DND-41 (cell line): Measurements from ENCODE around the gene SLC16A13.

Source experiments
- ATAC-seq: fragments of 200-7000 bp; cut with Tn5 transposase; 3 replicates; pipeline ENCODE4 v1.9.1; 2021; ENCODE audit warnings: low read depth; ENCODE audit not compliant: insufficient read depth
- DNase-seq: peaks from one replicate; pipeline ENCODE4 v3.0.0-alpha.2; 2020
- H2AFZ ChIP-seq: 2 replicates; pipeline ENCODE4 v1.6.0; 2012; ENCODE audit warnings: low read depth, low read length
- H3K27ac ChIP-seq: 2 replicates; pipeline ENCODE4 v1.5.1; 2012; ENCODE audit warnings: low read length, inconsistent platforms
- H3K27me3 ChIP-seq: fragments of 200-600 bp; sonication (generic); 2 replicates; pipeline ENCODE4 v1.6.0; 2012; ENCODE audit warnings: low read length, mild to moderate bottlenecking, inconsistent platforms; ENCODE audit not compliant: insufficient read depth, poor library complexity
- H3K36me3 ChIP-seq: 2 replicates; pipeline ENCODE4 v1.5.1; 2012; ENCODE audit warnings: low read length, inconsistent platforms; ENCODE audit not compliant: insufficient read depth
- H3K4me1 ChIP-seq: 2 replicates; pipeline ENCODE4 v1.5.1; 2012; ENCODE audit warnings: mild to moderate bottlenecking, low read length; ENCODE audit not compliant: insufficient read depth
- H3K4me2 ChIP-seq: 2 replicates; pipeline ENCODE4 v1.6.0; 2012; ENCODE audit warnings: mild to moderate bottlenecking, moderate library complexity, low read length, inconsistent platforms; ENCODE audit not compliant: insufficient read depth
- H3K4me3 ChIP-seq, 2 experiments: fragments of 200-600 bp in 1 of 2; shearing (Covaris generic) in 1 of 2; 2 replicates each; pipeline ENCODE4 v1.5.1; 2012 to 2016; ENCODE audit warnings: inconsistent platforms in 2 of 2, low read length in 2 of 2, mild to moderate bottlenecking in 2 of 2, low read depth in 1 of 2, moderate library complexity in 1 of 2
- H3K79me2 ChIP-seq: 2 replicates; pipeline ENCODE4 v1.6.0; 2012; ENCODE audit warnings: low read length, inconsistent platforms; ENCODE audit not compliant: insufficient read depth
- H3K9ac ChIP-seq: 2 replicates; pipeline ENCODE4 v1.6.0; 2012; ENCODE audit warnings: low read depth, mild to moderate bottlenecking, inconsistent platforms, low read length, moderate library complexity
- H3K9me3 ChIP-seq: 2 replicates; pipeline ENCODE4 v1.5.1; 2012; ENCODE audit warnings: low read length, moderate library complexity, mild to moderate bottlenecking, inconsistent platforms; ENCODE audit not compliant: insufficient read depth, severe bottlenecking
- H4K20me1 ChIP-seq: 2 replicates; pipeline ENCODE4 v1.6.0; 2012; ENCODE audit warnings: low read length; ENCODE audit not compliant: insufficient read depth
- EZH2 ChIP-seq: IDR thresholded peaks from 3 replicates; pipeline ENCODE4 v1.6.1; 2012; ENCODE audit warnings: borderline replicate concordance, low read depth, mild to moderate bottlenecking, moderate library complexity, low read length, inconsistent platforms; ENCODE audit not compliant: severe bottlenecking
- TF ChIP-seq, protein P1 (sequence below): IDR thresholded peaks from 2 replicates; pipeline ENCODE4 v1.5.1; 2012; ENCODE audit warnings: borderline replicate concordance, low read length, moderate library complexity, mild to moderate bottlenecking; ENCODE audit not compliant: poor library complexity, severe bottlenecking; ENCODE audit errors: extremely low read depth

The SLC16A13 gene

DNA sequence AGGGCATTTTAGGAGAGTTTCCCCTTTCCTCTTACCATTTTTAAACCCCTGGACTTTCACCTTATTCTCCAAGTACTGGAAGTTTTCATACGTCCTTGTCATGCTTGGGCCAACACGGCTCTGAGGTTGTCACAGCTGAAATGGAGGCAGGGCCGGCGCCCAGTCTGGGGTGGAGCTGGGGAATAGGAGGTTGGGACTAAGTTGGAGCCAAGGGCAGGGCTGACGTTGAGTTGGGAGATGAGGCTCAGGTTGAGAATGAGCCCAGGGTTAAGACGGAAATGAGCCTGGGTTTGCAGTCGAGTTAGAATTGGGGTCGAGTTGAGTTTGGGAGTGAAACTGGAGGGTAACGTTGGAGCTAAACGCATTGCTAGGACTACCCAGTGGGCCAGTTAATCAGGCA, 42.9 kb downstream of the SLC16A13 start:
- H3K9me3 ChIP-seq, result no peaks in the 10 kb centered on the region
- H3K79me2 ChIP-seq, result no peaks in the 10 kb centered on the region
- DNase-seq (no peak), ATAC-seq (no peak)
- H3K27ac ChIP-seq, result no peak overlapping the region
- no peak overlapping the region for H3K4me3 ChIP-seq
- TF ChIP-seq, protein P1, sequence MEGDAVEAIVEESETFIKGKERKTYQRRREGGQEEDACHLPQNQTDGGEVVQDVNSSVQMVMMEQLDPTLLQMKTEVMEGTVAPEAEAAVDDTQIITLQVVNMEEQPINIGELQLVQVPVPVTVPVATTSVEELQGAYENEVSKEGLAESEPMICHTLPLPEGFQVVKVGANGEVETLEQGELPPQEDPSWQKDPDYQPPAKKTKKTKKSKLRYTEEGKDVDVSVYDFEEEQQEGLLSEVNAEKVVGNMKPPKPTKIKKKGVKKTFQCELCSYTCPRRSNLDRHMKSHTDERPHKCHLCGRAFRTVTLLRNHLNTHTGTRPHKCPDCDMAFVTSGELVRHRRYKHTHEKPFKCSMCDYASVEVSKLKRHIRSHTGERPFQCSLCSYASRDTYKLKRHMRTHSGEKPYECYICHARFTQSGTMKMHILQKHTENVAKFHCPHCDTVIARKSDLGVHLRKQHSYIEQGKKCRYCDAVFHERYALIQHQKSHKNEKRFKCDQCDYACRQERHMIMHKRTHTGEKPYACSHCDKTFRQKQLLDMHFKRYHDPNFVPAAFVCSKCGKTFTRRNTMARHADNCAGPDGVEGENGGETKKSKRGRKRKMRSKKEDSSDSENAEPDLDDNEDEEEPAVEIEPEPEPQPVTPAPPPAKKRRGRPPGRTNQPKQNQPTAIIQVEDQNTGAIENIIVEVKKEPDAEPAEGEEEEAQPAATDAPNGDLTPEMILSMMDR, result no peak
- TF ChIP-seq EZH2, result no peak
- H3K9ac ChIP-seq, result no peak overlapping the region
- no peaks in the 10 kb centered on the region for H4K20me1 ChIP-seq
- H3K4me1 ChIP-seq, result no peaks in the 10 kb centered on the region
- H3K27me3 ChIP-seq, result no peaks in the 10 kb centered on the region
- no peaks in the 10 kb centered on the region for H3K36me3 ChIP-seq
- no peak overlapping the region for H2AFZ ChIP-seq
- H3K4me2 ChIP-seq, result no peak overlapping the region

DNA sequence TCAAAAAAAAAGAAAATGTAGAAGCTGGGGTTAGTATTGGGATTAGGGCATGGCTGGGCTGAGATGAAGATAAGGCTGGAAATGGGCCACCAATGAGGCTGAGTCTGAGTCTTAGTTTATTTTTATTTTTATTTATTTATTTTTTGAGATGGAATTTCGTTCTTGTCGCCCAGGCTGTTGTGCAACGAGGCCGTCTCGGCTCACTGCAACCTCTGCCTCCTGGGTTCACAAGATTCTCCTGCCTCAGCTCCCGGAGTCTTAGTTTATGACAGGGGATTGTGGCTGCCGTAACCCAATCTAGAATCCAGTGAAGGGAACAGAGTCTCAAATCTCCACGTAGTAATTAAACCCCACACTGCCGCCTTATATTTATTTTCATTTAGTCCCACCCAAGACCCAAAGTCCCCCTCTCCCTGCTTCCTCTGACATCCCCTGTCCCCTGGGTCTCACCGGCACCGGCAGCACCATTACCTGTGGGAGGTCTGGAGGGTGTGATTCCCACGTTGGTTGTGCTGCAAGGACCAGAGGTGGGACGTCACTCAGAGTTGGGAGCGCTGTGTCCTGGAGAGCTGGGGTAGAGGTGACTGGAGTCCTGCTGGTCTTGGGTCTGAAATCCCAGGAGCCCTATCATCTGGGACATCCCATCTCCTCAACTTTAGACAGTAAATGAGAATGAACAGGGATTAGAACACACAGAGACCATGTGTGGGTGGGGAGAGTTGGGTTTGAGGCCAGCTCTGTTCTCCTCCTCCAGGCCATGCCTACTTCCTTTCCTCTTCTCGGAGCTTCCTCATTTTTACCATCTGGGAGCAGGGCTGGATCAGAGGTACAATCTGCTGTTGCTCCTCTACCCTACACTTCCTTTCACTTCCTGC, 44.0 kb downstream of the SLC16A13 start, which contains the start of gene CLEC10A:
TSS of gene CLEC10A (minus strand) at position 671 of the 875 bp plus-strand sequence. CDS start 1,439 bp downstream, outside the sequence.
- Histone ChIP-seq H2AFZ (no peak within 1 kb of the TSS), H3K36me3 (no peaks in the 10 kb centered on the region), H3K27me3 (no peaks in the 10 kb centered on the region), H3K9ac (no peak within 1 kb of the TSS), H4K20me1 (no peaks in the 10 kb centered on the region), H3K4me1 (no peaks in the 10 kb centered on the region), H3K79me2 (no peaks in the 10 kb centered on the region), H3K9me3 (no peaks in the 10 kb centered on the region), H3K4me2 (no peak within 1 kb of the TSS), H3K27ac (no peak within 1 kb of the TSS), H3K4me3 (no peak within 1 kb of the TSS)
- ATAC-seq, result no peak
- TF ChIP-seq, protein P1, result no peak
- no peak for TF ChIP-seq EZH2
- no peak for DNase-seq

DNA sequence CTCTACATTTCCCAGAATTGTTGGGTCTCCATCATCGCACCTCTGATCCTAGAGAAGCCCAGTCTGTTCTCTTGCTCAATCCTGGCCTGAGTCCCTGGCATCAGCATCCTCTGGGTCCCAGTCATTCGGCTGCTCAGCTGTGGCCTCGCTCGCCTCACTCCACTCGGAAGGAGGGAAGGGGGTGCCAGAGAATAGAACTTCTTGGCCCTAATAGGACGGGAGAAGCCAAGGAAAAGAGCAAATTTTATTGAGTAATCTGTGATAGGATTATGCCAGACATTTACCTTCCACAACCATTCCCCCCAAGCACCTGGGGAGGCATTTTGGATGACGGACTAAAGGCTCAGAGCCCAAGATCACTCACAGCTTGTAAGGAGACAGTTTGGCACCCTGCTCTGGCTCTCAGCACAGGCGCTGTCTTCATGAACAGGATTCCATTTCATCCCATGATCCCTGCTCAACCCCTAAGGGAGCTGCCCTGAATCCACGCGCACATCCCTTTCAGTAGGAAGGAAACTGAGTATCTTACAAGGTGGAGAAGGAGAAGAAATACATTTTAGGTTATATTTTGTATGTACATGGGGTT, 44.7 kb downstream of the SLC16A13 start:
- TF ChIP-seq, protein P1, result no peak
- no peak for TF ChIP-seq EZH2
- Histone ChIP-seq H3K9ac (no peak overlapping the region), H3K4me2 (no peak overlapping the region), H3K9me3 (no peaks in the 10 kb centered on the region), H3K27me3 (no peaks in the 10 kb centered on the region), H3K27ac (no peak overlapping the region), H3K4me3 (no peak overlapping the region), H3K36me3 (no peaks in the 10 kb centered on the region), H3K4me1 (no peaks in the 10 kb centered on the region), H3K79me2 (no peaks in the 10 kb centered on the region), H4K20me1 (no peaks in the 10 kb centered on the region), H2AFZ (no peak overlapping the region)
- DNase-seq, result no peak
- no peak for ATAC-seq
